Upper lobe of right lung (tissue), 1 donor: Measurements from ENCODE around the gene SATB1. TPM values are rescaled to one million over a fixed set of nuclear protein-coding genes. Genes with fewer than 3 reads are reported as not detected.

Source experiments
- ATAC-seq: fragments of 200-7000 bp; cut with Tn5 transposase; one replicate; pipeline ENCODE4 v1.9.1; 2020; ENCODE audit warnings: mild to moderate bottlenecking, moderate library complexity
- DNase-seq: peaks from one replicate; pipeline ENCODE4 v3.0.0-alpha.2; 2020
- H3K27ac ChIP-seq: fragments of 200-600 bp; one replicate; pipeline ENCODE4 v1.8.0; 2022
- H3K27me3 ChIP-seq: fragments of 200-600 bp; one replicate; pipeline ENCODE4 v1.8.0; 2022; ENCODE audit warnings: mild to moderate bottlenecking
- H3K36me3 ChIP-seq: fragments of 200-600 bp; one replicate; pipeline ENCODE4 v1.8.0; 2022
- H3K4me1 ChIP-seq: fragments of 200-600 bp; one replicate; pipeline ENCODE4 v1.8.0; 2022
- H3K4me3 ChIP-seq: fragments of 200-600 bp; one replicate; pipeline ENCODE4 v1.8.0; 2022; ENCODE audit warnings: mild to moderate bottlenecking
- H3K9me3 ChIP-seq: fragments of 200-600 bp; one replicate; pipeline ENCODE4 v1.8.0; 2022
- CTCF ChIP-seq: fragments of 200-600 bp; IDR thresholded peaks from one replicate; pipeline ENCODE4 v1.8.0; 2022; ENCODE audit warnings: antibody characterized with exemption
- intact Hi-C: fragments of 100-400 bp; cut with DNase I; formaldehyde crosslinking; loops from one replicate; pipeline ENCODE4 v1.11.0; 2022
- total RNA-seq: library from RNA; stranded (reverse); fragmentation: NEBNext Ultra II Directional; extraction: Animal tissue kit (Norgen Biotek cat#: 25700); gene quantifications from one replicate; pipeline ENCODE4 v1.2.1, GENCODE V29; 2021
- donor health status: DM: no; HTN: yes; CAD: no; lungs with severe emphysema.

SATB1 gene
- total RNA-seq, 1 donor from 2014 or later = 28.4 TPM

GRCh38 chr3:18382760-18383369 is 42.3 kb downstream of the SATB1 start:
- Histone ChIP-seq H3K36me3 (peaks cover 18% of the 10 kb centered on the region), H3K9me3 (no peaks in the 10 kb centered on the region), H3K4me3 (no peak overlapping the region), H3K27ac (no peak overlapping the region), H3K27me3 (no peaks in the 10 kb centered on the region), H3K4me1 (no peaks in the 10 kb centered on the region)
- no peak for ATAC-seq
- intact Hi-C loops = no loop called here
- TF ChIP-seq CTCF = no peak
- DNase-seq = no peak

GRCh38 chr3:18379647-18380046 is 45.5 kb downstream of the SATB1 start:
- no peaks in the 10 kb centered on the region for H3K4me1 ChIP-seq
- no peaks in the 10 kb centered on the region for H3K27me3 ChIP-seq
- DNase-seq (no peak), ATAC-seq (no peak)
- no peak for TF ChIP-seq CTCF
- H3K4me3 ChIP-seq = no peak overlapping the region
- no peak overlapping the region for H3K27ac ChIP-seq
- no peaks in the 10 kb centered on the region for H3K9me3 ChIP-seq
- peaks cover 11% of the 10 kb centered on the region for H3K36me3 ChIP-seq
- intact Hi-C loops = no loop called here

- no peak for TF ChIP-seq CTCF
- H3K4me1 ChIP-seq = no peaks in the 10 kb centered on the region
Measured at GRCh38 chr3:18378218-18378617, 46.9 kb downstream of the SATB1 start.

GRCh38 chr3:18376682-18377081 is 48.5 kb downstream of the SATB1 start:
- H3K4me3 ChIP-seq = no peak overlapping the region
- no peaks in the 10 kb centered on the region for H3K27me3 ChIP-seq
- no peak for TF ChIP-seq CTCF
- H3K4me1 ChIP-seq = no peaks in the 10 kb centered on the region
- DNase-seq (no peak), ATAC-seq (no peak)
- no peaks in the 10 kb centered on the region for H3K9me3 ChIP-seq
- peaks cover 16% of the 10 kb centered on the region for H3K36me3 ChIP-seq
- intact Hi-C loops = no loop called here
- H3K27ac ChIP-seq = no peak overlapping the region

More at GRCh38 chr3:18378218-18378617, 46.9 kb downstream of the SATB1 start:
- DNase-seq (no peak), ATAC-seq (no peak)
- Histone ChIP-seq H3K4me3 (no peak overlapping the region), H3K27ac (no peak overlapping the region), H3K36me3 (peaks cover 16% of the 10 kb centered on the region), H3K27me3 (no peaks in the 10 kb centered on the region), H3K9me3 (no peaks in the 10 kb centered on the region)
- intact Hi-C loops = no loop called here

- H3K36me3 ChIP-seq = peaks cover 11% of the 10 kb centered on the region
- no peak overlapping the region for H3K4me3 ChIP-seq
- DNase-seq (no peak), ATAC-seq (no peak)
- H3K27me3 ChIP-seq = no peaks in the 10 kb centered on the region
- H3K9me3 ChIP-seq = no peaks in the 10 kb centered on the region
- no peaks in the 10 kb centered on the region for H3K4me1 ChIP-seq
- H3K27ac ChIP-seq = no peak overlapping the region
- TF ChIP-seq CTCF = no peak
- intact Hi-C loops = no loop called here
Measured at GRCh38 chr3:18372786-18373405, 52.2 kb downstream of the SATB1 start.
